Subcutaneous adipose tissue (tissue), 4 donors: Measurements from ENCODE around the gene SZT2. TPM values are rescaled to one million over a fixed set of nuclear protein-coding genes. Genes with fewer than 3 reads are reported as not detected.

ENCODE experiments used
- total RNA-seq, 4 donors: library from RNA; depleted of rRNA; stranded (reverse); fragments of >200 nt; gene quantifications; one replicate each; pipeline ENCODE4 v1.1.0, GENCODE V29; 2016
- TF ChIP-seq, protein P1 (sequence below): fragments of 450-650 bp; IDR thresholded peaks from one replicate; pipeline ENCODE4 v1.5.1; 2016; ENCODE audit warnings: low read depth, mild to moderate bottlenecking, control low read depth, antibody characterized with exemption, moderate library complexity

SZT2 gene
- total RNA-seq, 4 donors from 2014 or later = 27.1 to 62.7 (median 31.3) TPM

DNA sequence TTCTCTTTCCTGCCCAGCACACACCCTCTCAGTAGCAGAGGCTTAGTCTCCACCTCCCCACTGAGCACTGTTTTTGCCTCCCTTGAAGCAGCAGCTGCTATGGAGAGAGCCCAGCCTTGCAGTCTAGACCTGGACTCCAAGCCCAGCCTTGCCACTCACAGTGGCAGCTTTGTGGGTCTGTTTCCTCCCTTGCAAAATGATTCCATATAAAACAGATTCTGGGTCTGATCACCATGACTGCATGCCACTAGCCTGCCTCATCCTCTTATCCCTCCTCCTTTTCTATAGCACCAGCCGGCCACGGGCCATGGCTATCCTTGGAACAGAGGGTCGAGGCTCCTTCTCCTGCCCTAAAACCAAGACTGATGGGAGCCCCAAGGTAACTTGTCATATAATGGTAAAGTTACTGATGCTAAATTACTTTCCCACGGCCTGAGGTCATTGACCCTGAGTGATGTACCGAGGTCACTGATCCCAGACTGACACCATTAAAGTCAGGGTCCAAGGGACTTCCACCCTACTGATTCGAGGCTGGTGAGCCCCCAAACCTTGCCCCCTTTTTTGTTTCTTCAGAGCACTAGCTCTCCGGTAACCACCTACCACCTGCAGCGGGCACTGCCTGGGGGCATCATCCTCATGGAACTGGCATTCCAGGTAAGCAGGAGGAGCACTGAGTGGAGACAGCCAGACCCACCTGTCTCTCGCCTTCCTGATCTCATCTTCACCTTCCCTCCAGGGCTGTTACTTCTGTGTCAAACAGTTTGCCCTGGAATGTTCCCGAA, 56.1 kb downstream of the SZT2 start:
- TF ChIP-seq, protein P1, sequence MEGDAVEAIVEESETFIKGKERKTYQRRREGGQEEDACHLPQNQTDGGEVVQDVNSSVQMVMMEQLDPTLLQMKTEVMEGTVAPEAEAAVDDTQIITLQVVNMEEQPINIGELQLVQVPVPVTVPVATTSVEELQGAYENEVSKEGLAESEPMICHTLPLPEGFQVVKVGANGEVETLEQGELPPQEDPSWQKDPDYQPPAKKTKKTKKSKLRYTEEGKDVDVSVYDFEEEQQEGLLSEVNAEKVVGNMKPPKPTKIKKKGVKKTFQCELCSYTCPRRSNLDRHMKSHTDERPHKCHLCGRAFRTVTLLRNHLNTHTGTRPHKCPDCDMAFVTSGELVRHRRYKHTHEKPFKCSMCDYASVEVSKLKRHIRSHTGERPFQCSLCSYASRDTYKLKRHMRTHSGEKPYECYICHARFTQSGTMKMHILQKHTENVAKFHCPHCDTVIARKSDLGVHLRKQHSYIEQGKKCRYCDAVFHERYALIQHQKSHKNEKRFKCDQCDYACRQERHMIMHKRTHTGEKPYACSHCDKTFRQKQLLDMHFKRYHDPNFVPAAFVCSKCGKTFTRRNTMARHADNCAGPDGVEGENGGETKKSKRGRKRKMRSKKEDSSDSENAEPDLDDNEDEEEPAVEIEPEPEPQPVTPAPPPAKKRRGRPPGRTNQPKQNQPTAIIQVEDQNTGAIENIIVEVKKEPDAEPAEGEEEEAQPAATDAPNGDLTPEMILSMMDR = no peak

DNA sequence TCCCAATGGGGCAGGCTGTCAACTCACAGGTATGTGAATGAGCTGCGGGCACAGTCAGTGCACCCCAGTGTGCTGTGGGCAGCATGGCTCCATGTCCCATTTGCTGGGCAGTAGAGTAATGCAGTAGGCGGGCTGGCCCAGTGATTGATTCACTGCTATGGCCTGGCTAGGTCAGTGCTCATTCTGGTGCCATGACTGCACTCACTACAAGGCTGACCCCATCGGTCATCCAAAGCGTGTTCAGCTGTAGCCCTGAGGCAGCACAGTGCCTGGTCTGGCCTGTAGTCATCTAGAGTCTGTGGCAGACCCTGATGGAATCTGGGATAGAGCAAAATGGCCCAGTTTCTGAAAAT, 56.7 kb downstream of the SZT2 start:
- TF ChIP-seq, protein P1 = no peak

DNA sequence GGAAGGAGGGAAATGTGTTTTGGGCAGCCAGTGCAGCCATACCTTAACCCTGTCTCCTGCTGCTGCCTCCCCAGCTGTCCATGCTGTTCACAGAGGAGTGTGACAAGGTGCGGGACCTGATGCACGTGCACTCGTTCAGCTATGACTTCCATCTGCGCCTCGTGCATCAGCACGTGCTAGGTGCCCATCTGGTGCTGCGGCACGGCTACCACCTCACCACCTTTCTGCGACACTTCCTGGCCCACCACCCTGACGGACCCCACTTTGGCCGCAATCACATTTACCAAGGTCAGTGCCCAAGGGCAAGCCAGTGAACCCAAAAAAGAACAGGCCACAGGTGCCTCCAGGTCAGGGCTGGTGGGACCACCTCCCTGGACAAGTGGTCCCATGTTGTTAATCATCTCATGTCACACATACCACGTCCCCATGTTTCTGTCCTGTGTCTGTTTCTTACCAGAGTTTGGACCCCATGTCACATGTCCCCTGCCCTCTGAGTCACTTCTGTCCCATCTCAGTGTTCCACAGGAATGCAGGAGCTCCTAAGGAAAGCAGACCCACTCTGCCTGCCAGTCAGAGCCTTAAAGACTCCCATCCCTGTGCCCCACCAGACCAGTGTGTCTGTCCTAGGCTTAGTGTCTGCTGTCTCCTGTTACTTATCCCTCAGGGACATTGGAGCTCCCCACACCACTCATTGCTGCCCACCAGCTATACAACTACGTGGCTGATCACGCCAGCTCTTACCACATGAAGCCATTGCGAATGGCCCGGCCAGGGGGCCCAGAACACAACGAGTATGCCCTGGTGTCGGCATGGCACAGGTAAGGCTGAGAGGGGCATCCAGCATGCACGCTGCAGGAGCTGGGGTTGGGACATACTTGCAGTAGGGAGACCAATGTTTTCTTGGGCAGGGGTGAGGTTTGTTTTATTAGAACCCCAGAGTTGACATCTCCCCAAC, 57.5 kb downstream of the SZT2 start:
- TF ChIP-seq, protein P1 = no peak

DNA sequence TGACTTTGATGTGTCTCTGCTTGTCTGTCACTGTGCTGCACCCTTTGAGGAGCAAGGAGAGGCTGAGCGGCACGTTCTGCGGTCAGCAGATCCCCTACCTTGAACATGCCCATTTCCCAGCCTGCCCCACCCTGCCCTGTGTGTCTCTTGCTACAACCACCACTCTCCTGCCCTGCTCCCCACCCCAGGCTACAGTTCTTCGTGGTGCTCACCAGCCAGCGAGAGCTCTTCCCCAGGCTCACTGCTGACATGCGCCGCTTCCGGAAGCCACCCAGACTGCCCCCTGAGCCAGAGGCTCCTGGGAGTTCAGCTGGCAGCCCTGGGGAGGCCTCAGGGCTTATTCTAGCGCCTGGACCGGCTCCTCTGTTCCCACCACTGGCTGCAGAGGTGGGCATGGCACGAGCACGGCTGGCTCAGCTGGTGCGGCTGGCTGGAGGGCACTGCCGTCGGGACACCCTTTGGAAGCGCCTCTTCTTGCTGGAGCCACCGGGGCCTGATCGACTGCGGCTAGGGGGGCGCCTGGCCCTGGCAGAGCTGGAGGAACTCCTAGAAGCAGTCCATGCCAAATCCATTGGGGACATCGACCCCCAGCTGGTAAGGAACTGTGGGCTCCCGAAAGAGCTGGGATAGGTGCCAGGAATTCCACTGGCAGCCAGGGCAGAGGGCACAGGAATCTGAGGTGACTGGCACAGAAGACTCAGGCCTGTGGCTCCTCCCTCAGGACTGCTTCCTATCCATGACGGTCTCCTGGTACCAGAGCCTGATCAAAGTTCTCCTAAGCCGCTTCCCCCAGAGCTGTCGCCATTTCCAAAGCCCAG, 58.4 kb downstream of the SZT2 start:
- TF ChIP-seq, protein P1 = no peak

DNA sequence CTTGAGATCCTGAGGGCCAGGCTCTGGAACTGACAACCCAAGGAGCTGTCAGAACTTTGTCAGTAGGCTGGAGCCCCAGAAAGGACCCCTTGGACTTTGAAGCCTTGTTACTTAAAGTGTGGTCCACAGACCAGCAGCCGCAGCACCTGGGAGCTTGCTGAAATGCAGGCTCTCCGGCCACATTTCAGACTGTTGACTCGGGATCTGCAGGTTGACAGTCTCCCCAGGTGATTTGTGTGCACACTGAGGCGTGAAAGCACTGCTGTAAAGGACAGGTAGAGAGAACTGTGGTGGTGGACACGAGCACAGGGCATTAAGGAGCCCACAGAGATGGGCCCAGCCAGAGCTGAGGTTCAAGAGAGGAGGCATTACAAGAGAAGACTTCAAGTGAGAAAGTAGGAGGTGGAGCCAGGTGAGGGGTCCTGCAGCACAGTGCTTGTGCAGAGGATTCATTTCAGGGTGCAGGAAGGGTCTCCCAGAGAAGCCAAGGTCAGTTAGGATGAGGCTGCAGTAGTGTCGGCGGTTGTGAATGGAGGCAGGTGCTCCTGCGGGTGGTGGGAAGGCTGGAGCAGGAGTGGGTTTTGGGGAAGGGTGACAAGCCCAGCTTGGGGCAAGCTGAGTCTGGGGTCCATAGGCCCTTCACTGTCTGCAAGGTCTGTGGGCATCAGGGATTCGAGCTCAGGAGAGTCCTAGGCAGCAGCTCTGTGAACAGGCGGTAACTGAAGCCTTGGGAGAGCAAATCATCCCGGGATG, 59.4 kb downstream of the SZT2 start:
- TF ChIP-seq, protein P1 = no peak

DNA sequence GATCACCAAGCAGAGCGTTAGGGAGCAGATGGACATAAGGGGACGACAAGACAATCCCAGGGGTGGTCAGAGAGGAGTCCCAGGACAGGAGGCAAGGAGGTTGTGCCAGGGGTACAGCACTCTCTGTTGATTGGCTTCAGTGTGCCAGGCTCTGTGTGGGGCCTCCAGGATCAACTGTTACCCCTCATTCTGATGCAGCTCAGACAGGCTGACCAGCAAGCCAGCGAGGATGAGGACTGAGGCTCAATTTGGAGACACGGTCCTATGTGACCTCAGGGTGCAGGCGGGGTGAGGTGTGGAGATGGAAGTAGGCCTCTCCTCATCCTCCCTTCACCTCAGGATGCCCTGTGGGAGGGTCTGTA, 60.0 kb downstream of the SZT2 start:
- TF ChIP-seq, protein P1 = no peak
